HepG2 (cell line): ENCODE measurements around the gene UPK1A. TPM values are rescaled to one million over a fixed set of nuclear protein-coding genes. Genes with fewer than 3 reads are reported as not detected.

Experiments
- HNF4A ChIP-seq: sonication (generic); formaldehyde crosslinking; IDR thresholded peaks from 2 replicates; pipeline ENCODE4 v1.4.0; 2020; ENCODE audit warnings: missing genetic modification reagents
- KMT2B ChIP-seq: IDR thresholded peaks from 2 replicates; pipeline ENCODE4 v1.6.1; 2016; ENCODE audit warnings: missing genetic modification reagents, missing compliant biosample characterization
- NCOA1 ChIP-seq: sonication (generic); formaldehyde crosslinking; IDR thresholded peaks from 2 replicates; pipeline ENCODE4 v1.9.0; 2021; ENCODE audit warnings: missing genetic modification reagents
- PAF1 ChIP-seq: IDR thresholded peaks from 2 replicates; pipeline ENCODE4 v1.6.1; 2016; ENCODE audit warnings: missing genetic modification reagents, missing compliant biosample characterization
- SRSF9 ChIP-seq: fragments of 200-400 bp; formaldehyde crosslinking; IDR thresholded peaks from 2 replicates; pipeline ENCODE4 v1.6.1; 2018; ENCODE audit warnings: borderline replicate concordance, mild to moderate bottlenecking, low read depth, low read length; ENCODE audit not compliant: insufficient read depth, poor library complexity, severe bottlenecking
- USF2 ChIP-seq, 2 experiments: sonication (generic) in 1 of 2; formaldehyde crosslinking in 1 of 2; IDR thresholded peaks; 2 replicates each; pipeline versions ENCODE4 v1.5.1 to v1.6.1; 2011 to 2020; ENCODE audit warnings: borderline replicate concordance in 1 of 2, low read depth in 1 of 2, low read length in 1 of 2, mild to moderate bottlenecking in 1 of 2, missing genetic modification reagents in 1 of 2, moderate library complexity in 1 of 2
- ZBTB1 ChIP-seq: sonication (generic); formaldehyde crosslinking; IDR thresholded peaks from 2 replicates; pipeline ENCODE4 v1.4.0; 2020; ENCODE audit warnings: missing genetic modification reagents, borderline replicate concordance
- ZKSCAN1 ChIP-seq: fragments of 150-350 bp; IDR thresholded peaks from 2 replicates; pipeline ENCODE4 v1.6.1; 2014; ENCODE audit warnings: low read length
- ZNF142 ChIP-seq: sonication (generic); formaldehyde crosslinking; IDR thresholded peaks from 2 replicates; pipeline ENCODE4 v1.4.0; 2020; ENCODE audit warnings: missing genetic modification reagents
- ZNF232 ChIP-seq: sonication (generic); formaldehyde crosslinking; IDR thresholded peaks from 2 replicates; pipeline ENCODE4 v1.4.0; 2020; ENCODE audit warnings: missing genetic modification reagents, borderline replicate concordance
- ZNF432 ChIP-seq: sonication (generic); formaldehyde crosslinking; IDR thresholded peaks from 2 replicates; pipeline ENCODE4 v1.5.0; 2020; ENCODE audit warnings: missing genetic modification reagents, mild to moderate bottlenecking, borderline replicate concordance
- ZNF713 ChIP-seq: sonication (generic); formaldehyde crosslinking; IDR thresholded peaks from 2 replicates; pipeline ENCODE4 v1.4.0; 2020; ENCODE audit warnings: mild to moderate bottlenecking, missing genetic modification reagents
- ZSCAN29 ChIP-seq: sonication (generic); formaldehyde crosslinking; conservative IDR thresholded peaks from 2 replicates; pipeline ENCODE4 v1.4.0; 2020; ENCODE audit warnings: mild to moderate bottlenecking, missing genetic modification reagents
- polyA plus RNA-seq, 8 experiments: library from polyadenylated mRNA; depleted of rRNA in 3 of 8; stranded (reverse) in 7 of 8; unstranded in 1 of 8; fragments of >200 nt; fragmentation: Illumina TruSeq in 4 of 8; extraction: Trizol in 4 of 8; gene quantifications; 2 replicates each; pipeline versions ENCODE4 v1.2.1 to v1.2.3, GENCODE V29; 2011 to 2016; ENCODE audit warnings: low read depth in 4 of 8, missing spikeins in 1 of 8, mixed read lengths in 1 of 8; ENCODE audit not compliant: insufficient read depth in 1 of 8
- total RNA-seq, 5 experiments: library from RNA; depleted of rRNA; stranded (reverse); fragments of >200 nt; fragmentation: Illumina TruSeq; extraction: Trizol; gene quantifications; 2 replicates each; pipeline ENCODE4 v1.2.3, GENCODE V29; 2016; ENCODE audit warnings: low read depth in 1 of 5
- TF ChIP-seq, protein P1 (sequence below): sonication (generic); formaldehyde crosslinking; IDR thresholded peaks from 2 replicates; pipeline ENCODE4 v1.5.0; 2020; ENCODE audit warnings: missing genetic modification reagents, mild to moderate bottlenecking, borderline replicate concordance
- TF ChIP-seq, protein P2 (sequence below): sonication (generic); formaldehyde crosslinking; conservative IDR thresholded peaks from 2 replicates; pipeline ENCODE4 v1.5.0; 2020; ENCODE audit warnings: missing genetic modification reagents

Gene UPK1A
- total and polyA plus RNA-seq, 2 of the 13 experiments (the other 11 are each of a cell fraction or from before 2014, with no cell fraction given) = 2.9 TPM; not detected in 1

DNA sequence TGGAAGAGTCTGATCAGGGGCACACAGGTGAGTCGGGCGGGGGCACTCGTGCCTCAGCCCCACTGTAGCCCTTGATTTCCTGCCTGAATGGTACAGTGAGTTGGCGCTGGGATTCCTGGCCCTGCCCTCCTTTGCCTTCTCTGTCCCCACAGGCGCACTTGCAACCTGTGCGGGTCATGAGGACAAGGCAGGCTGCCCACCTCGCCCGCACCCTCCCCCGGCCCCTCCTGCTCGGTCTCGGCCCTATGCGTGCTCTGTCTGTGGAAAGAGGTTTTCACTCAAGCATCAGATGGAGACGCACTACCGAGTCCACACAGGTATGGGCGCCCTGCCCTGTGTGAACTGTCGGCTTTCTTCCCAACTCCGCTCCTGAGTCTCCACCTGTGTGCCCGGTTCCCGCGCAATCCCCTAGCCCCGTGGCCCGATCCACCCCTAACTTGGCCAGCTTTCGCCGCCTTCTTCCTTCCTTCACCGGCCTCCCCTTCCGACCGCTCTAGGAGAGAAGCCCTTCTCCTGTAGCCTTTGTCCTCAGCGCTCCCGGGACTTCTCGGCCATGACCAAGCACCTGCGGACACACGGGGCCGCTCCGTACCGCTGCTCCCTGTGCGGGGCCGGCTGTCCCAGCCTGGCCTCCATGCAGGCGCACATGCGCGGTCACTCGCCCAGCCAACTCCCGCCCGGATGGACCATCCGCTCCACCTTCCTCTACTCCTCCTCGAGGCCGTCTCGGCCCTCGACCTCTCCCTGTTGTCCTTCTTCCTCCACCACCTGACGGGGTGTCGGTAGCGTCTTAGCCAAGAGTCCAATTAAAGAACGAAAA is 49.9 kb downstream of the UPK1A start (continued):
- TF ChIP-seq PAF1 (no peak), ZNF713 (peak; percentile 31; the same call in 1 of the 2 replicates), KMT2B (CRISPR knock-in tag) (0 out of 2 replicates have a peak, but pooled peaks have one; percentile 14), ZKSCAN1 (no peak), ZNF142 (CRISPR knock-in tag) (no peak; the same call in 1 of the 2 replicates), USF2 (IDR thresholded peaks at IDR 0.05; ENCODE audit: low read depth, low read length) (no peak), USF2 (CRISPR knock-in tag; IDR thresholded peaks at IDR 0.05; ENCODE audit: borderline replicate concordance) (no peak; the same call in 1 of the 2 replicates), ZNF232 (no peak), HNF4A (CRISPR knock-in tag) (no peak), NCOA1 (0 out of 2 replicates have a peak, but pooled peaks have one; percentile 33), ZNF432 (CRISPR knock-in tag) (no peak), ZBTB1 (CRISPR knock-in tag) (no peak), SRSF9 (no peak), ZSCAN29 (no peak)
- TF ChIP-seq, protein P1, sequence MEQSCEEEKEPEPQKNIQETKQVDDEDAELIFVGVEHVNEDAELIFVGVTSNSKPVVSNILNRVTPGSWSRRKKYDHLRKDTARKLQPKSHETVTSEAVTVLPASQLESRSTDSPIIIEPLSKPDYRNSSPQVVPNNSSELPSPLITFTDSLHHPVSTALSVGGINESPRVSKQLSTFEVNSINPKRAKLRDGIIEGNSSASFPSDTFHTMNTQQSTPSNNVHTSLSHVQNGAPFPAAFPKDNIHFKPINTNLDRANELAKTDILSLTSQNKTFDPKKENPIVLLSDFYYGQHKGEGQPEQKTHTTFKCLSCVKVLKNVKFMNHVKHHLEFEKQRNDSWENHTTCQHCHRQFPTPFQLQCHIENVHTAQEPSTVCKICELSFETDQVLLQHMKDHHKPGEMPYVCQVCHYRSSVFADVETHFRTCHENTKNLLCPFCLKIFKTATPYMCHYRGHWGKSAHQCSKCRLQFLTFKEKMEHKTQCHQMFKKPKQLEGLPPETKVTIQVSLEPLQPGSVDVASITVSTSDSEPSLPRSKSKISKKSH = peak; percentile 71; the same call in 1 of the 2 replicates
- TF ChIP-seq, protein P2, sequence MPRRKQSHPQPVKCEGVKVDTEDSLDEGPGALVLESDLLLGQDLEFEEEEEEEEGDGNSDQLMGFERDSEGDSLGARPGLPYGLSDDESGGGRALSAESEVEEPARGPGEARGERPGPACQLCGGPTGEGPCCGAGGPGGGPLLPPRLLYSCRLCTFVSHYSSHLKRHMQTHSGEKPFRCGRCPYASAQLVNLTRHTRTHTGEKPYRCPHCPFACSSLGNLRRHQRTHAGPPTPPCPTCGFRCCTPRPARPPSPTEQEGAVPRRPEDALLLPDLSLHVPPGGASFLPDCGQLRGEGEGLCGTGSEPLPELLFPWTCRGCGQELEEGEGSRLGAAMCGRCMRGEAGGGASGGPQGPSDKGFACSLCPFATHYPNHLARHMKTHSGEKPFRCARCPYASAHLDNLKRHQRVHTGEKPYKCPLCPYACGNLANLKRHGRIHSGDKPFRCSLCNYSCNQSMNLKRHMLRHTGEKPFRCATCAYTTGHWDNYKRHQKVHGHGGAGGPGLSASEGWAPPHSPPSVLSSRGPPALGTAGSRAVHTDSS (CRISPR knock-in tag) = no peak
